ENCODE data around the gene POLR1F.
"Not testable (repeated sequence)": the region's sequence is repeated elsewhere in the genome, so short reads cannot be mapped to it uniquely, and the experiment has no call there.

POLR1F gene, protein sequence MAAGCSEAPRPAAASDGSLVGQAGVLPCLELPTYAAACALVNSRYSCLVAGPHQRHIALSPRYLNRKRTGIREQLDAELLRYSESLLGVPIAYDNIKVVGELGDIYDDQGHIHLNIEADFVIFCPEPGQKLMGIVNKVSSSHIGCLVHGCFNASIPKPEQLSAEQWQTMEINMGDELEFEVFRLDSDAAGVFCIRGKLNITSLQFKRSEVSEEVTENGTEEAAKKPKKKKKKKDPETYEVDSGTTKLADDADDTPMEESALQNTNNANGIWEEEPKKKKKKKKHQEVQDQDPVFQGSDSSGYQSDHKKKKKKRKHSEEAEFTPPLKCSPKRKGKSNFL

DNA sequence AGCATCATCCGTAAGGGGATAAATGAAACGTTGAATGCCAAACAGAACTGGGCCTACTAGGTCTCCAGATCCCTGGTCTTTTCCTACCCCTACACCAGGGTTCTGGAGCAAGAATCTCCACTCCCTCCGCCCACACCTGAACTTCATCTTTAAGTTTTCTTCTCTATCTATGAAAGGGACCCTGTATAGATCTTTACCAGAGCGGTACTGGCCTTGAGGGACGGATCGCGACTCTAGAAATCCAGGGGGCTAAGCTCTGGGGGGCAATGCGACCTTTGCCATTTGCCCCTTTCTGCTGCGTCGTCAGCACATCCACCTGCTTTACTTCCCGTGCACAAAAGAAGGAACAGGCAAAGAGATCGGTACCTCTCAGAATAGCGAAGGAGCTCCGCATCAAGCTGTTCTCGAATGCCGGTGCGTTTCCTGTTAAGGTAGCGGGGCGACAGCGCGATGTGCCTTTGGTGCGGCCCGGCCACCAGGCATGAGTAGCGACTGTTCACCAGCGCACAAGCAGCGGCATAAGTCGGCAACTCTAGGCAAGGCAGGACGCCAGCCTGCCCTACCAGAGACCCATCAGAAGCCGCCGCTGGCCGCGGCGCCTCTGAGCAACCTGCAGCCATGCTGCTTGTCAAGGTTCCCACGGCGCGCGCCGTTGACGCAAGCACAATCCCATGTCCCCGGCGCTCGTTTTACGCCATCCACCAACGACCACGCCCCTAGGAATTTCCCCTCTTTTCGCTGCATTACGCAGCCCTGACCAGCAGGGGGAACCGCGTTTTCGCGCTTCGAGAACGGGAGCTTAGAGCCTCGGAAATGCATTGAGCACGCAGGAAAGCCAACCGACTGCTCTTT, at the start of gene POLR1F:
Gene POLR1F, minus strand, starts transcription at position 641 of the 852 bp plus-strand sequence. Its CDS starts 21 bp downstream, at position 620.
- DNase-seq (ENCODE audit: low read depth, low spot score) = peak; percentile 89

DNA sequence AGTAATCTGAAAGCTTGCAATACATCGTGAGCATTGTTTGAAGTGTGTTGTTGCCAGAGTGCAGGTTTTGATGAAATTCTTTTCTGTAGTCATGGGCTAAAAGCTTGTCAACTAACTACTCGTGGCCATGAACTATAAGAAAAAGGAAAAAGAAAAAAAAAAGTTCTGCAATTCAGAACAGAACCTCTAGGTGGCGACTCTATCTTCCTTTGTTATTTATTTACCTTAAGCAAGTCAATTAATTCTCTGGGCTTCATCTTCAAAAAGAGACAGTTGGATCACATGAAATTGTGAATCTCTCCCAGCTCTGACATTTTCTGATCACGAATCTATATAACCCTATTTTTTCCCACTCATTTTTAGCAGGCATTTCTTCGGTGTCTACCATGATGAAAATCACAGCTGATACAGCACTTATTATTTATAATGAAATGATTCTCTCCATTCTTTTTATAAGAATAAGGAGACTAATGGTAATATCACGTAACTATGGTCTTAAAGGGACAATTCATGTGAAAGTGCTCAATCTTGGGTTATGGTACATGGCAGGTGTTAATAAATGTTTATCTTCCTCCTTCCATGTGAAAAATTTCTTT, 45.8 kb upstream of the POLR1F start:
- DNase-seq (ENCODE audit: low read depth, low spot score) = no peak

DNA sequence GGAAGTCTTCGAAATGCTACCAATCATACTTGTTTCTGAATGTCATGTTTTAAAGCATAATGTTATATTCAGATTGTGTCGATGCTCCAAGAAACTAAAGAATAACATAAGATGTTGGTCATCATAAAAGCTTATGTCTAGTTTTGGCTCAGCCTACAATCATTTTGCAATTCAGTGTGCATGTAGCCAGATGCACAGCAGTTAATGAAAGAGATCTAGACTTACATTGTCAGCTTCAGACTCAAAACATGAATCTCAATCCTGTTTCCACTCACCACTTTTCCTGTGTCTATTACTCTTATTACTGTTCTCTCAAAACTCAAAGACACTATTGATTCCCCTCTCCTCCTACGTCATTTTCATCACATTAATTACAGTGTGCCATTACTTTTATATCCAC, 43.2 kb upstream of the POLR1F start:
- no peak for DNase-seq (ENCODE audit: low read depth, low spot score)

DNA sequence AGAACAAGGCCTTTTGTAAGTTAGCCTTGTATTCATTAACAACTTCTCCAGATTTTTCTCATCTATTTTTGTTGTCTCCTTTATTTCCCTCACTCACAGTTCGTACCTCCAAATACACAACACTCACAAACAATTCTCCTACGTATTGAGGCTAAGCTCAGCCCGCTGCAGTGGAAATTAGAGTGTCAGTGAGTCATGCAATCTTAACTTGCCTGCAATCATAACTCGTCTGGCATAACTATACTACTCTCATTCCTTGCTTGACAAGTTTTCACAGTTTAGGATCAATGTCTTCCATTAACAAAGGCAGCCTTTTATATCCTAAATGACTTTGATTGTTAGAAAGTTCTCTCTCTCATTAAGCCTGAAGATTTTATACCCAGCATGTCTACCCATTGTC, 40.8 kb upstream of the POLR1F start:
- DNase-seq (ENCODE audit: low read depth, low spot score) = no peak

DNA sequence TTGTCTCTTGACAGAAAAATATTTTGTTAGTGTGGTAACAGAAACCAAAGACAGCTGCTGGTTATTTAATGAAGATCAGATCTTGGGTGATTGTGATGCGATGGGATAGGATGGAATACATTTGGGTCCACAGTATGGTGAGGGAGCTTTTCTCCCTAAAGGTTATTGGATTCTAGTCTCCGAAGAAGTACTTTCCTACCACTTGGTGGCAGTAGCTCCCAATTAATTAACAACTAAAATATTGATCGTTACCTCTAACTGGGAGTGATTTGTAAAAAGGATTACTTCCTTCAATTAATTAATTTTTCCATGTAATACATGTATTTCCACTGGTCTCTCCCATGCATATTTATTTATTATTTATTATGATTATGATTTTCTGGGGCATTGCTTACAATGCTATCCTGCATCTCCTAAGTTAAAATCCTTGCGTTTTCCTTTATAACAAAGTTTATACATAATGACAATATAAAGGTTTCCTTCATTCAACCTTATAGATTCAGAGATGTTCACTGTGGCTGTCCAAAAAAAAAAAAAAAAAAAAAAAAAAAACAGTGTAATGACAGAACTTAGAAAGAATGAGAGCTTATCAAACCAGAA, 39.0 kb upstream of the POLR1F start:
- DNase-seq (ENCODE audit: low read depth, low spot score) = no peak

DNA sequence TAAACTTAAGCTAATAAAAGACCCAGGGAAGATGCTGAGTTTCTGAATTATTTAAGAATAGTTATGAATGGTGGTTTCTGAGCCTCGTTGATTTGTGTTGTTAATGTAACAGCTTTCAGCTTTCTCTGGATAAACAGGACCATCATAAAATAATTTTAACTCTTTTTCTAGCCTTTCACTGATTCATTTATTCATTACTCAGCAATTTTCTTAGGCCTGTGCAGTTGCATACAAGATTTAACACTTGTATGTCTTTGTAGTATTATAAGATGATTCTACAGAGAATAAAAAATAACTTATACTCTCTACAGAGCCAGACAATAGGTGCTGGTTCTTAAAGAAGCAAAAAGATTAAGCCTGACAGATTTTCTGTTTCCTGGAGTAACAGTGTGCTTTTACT, 35.2 kb upstream of the POLR1F start:
- DNase-seq (ENCODE audit: low read depth, low spot score) = no peak

DNA sequence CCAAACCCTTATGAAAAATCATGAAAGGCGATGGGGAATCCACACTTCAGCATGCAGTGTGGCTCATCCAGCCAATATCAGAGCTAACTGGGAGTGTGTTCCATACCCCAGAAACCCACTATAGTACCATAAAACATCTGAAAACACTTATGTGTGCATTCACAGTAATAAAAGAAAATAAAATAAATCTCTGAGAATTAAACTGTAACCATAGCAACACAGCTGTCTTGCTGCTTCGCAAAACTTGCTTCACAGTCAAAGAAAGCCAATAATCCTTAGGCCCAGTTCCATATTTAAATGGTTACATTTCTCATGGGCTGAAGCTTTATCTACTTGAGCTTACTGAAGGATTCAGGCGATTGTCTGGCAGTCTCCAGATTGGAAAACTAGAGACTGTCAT, 19.9 kb upstream of the POLR1F start:
- DNase-seq (ENCODE audit: low read depth, low spot score) = no peak

DNA sequence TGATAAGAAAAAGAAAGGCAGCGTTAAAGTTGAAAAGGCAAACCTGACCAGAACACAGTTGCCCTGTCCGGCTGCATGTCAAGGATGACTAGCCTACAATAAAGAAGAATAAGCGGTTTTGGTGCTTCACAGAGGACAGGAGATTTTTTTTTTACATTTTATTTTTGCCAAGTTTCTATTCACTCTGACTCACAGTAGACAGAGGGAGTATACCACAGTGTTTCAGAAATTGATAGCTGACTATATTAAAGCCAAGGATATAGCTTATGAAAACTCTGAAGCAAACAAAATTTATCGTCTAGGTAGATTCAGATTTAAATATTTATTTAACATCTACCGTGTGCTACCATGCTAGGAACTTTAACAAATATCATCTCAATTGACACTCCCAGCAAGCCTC, 16.9 kb upstream of the POLR1F start:
- DNase-seq (ENCODE audit: low read depth, low spot score) = no peak

DNA sequence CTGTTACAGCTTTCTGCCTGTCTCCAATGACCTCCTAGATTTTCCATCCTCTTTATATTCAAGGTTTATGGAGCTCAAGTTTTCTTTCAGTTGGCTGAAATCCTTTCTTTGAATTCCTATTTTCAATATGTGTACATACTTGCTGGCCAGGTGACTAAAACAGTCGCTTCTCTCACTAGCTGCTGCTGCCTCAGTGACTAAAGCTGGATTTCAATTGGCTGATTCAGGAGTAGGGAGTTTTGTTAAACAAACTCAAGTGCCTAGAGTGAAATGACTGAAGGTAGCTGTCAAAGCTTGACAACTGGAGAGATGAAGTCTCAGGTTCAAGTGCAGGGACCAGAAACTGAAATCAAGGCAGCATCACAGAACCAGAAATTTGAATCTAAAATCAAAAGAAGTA, 6.7 kb upstream of the POLR1F start:
- no peak for DNase-seq (ENCODE audit: low read depth, low spot score)

DNA sequence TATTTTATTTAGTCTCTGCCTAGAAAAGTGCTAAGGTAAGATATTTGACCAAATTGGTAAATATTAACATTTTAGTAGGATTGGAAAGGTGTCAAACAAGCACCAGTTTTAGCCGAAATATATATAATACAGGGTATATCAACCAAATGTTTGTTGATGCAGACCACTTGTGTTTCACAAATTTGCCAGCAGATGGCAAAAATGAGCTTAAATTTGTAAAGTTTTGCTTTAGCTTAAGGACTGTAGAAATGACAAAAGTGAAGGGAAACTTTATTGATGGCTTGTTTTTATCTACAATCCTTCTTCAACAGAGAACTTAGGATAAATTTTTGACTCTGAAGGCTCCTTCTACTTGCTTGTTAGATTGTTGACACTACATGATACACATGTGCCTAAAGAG, 4.8 kb upstream of the POLR1F start:
- DNase-seq (ENCODE audit: low read depth, low spot score) = peak; percentile 10

DNA sequence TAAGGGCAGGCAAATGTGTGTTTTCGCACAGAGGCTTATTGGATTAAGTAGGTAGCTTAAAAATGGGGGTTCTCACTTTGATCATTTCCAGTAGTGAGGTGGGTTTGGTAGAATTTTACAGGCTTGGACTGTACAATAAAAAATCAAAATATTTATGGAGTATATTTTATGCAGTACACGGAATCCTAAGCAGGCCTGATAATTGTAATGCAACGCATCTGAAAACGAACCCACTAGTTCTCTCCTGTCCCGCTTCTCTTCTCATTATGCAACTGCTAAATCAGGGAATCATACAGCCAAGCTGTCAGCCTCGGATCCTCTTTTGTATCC, 377 bp upstream of the POLR1F start:
- no peak for DNase-seq (ENCODE audit: low read depth, low spot score)

DNA sequence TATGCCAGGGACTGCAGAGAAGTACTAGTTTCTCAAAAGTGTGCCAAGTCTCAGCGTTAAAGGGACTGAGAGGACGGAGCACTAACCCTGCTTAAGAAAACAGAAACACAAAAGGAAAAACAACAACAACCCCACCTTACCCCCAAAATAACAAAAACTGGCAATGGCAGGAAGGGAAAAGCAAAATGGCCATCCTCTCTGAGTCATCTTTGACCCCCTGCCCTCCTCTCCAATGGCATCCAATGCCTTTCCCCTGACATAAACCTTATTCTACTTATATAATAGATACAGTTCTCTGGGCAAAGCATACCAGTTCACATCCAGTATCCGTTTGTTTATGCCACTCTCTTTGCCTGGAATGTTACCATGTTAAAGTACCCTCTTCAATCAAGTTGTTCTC, 1.6 kb downstream of the POLR1F start:
- DNase-seq (ENCODE audit: low read depth, low spot score) = no peak

DNA sequence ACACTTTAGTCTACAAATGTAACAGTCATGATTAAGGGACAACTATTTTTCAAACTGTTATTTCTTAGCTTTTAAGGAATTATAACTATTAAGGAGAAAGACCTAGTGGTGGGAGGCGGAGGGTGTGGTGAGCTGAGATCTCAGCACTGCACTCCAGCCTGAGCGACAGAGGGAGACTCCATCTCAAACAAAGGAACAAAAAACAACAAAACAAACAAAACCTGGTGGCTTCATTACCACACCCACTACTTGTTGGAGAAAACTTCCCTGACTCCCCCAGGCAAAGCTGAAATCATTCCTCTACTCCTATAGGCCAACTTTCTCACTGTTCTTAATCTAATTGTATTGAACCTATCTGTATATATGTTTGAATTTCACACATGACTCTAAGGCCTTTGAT, 3.2 kb downstream of the POLR1F start:
- no peak for DNase-seq (ENCODE audit: low read depth, low spot score)

DNA sequence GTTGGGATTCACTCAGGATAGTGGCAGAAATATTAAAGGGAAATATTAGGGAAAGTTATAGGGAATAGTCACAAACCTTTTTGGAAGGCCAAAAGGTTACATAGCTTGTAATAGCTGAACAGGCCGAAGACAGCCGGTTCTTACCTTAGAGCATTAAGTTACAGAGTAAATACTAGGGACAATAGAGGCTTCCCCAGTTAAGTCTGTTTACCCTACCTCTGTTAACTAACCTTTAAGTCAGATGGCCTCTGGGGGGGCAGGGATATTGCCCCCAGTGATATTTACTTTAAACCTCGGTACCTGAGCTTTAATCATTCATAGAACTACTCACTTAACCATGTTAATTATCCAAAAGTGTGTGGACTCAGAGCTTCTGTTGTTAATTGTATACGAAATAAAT, 7.4 kb downstream of the POLR1F start:
- no peak for DNase-seq (ENCODE audit: low read depth, low spot score)

DNA sequence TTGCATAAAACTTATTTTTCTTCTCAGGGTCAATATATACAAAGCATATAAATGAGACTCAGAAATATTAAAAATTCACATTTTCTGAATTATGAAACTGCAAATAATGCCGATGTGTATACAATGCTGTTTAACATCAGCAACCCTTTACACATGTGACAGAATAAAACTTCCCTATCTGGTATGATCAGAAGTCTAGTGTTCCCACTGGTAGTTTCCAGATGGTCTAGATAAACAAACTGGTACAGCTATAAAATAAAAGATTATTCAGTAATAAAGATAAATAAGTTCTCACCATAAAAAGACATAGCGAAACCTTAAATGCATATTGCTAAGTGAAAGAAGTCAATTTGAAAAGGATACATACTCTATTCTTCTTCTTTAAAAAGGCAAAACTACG, 7.9 kb downstream of the POLR1F start:
- DNase-seq (ENCODE audit: low read depth, low spot score) = no peak

DNA sequence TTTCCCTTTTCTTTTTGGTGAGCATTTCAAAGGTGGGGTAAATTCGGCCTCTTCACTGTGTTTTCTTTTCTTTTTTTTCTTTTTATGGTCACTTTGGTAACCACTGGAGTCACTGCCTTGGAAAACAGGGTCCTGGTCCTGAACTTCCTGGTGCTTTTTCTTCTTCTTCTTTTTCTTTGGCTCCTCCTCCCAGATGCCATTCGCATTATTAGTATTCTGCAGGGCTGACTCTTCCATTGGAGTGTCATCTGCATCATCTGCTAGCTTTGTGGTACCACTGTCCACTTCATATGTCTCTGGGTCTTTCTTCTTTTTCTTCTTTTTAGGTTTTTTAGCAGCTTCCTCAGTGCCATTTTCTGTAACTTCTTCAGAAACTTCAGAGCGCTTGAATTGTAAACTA, 10.5 kb downstream of the POLR1F start:
- DNase-seq (ENCODE audit: low read depth, low spot score) = no peak

DNA sequence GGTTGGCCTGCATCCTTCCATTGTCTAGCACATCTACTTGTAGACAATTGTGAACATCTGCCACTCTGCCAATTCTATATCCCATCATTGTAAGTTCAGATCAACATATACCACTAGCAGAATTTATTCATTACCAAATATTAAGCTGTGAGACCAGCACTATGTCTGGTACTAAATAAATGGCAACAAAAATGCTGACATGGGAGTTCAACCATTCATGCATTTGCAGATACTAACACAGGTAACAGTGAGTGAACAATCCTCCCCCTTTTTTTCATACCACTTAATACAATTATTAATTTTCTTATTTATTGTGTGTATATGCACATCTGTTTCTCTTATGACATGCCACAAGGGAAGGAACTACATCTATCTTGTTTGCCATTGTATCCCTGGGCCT, 11.9 kb downstream of the POLR1F start:
- no peak for DNase-seq (ENCODE audit: low read depth, low spot score)

DNA sequence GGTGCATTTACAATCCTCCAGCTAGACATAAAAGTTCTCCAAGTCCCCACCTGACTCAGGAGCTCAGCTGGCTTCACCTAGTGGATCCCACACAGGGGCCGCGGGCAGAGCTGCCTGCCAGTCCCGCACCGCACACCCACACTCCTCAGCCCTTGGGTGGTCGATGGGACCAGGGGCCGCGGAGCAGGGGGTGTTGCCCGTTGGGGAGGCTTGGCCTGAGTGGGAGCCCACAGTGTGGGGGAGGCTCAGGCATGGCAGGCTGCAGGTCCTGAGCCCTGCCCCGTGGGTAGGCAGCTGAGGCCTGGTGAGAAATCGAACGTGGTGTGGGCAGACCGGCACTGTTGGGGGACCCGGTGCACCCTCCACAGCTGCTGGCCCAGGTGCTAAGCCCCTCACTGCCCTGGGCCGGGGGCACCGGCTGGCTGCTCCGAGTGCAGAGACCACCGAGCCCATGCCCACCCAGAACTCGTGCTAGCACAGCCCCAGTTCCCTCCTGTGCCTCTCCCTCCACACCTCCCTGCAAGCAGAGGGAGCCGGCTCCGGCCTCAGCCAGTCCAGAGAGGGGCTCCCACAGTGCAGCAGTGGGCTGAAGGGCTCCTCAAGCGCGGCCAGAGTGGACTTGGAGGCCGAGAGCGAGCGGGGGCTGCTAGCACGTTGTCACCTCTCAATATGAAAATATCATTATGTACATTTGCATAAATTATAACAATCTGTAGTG, 16.6 kb downstream of the POLR1F start:
- DNase-seq (ENCODE audit: low read depth, low spot score) = no peak

DNA sequence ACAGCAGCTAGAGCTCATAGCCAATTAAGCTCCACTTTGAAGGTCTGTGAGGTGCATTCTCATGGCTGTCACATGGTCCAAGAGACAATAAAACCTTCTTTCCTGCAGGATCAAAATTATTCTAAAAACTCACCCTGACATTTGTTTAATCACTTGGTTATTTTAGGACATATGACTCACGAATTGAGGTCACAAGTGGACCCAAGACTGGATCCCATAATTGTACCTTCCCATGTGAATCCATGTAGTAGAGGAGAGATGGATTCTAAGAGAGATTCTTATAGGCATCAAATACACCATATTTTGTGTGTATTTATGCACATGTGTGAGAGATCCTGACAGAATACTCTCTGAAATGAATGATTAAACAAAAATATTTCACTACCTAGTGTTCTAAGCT, 18.1 kb downstream of the POLR1F start:
- DNase-seq (ENCODE audit: low read depth, low spot score) = no peak

DNA sequence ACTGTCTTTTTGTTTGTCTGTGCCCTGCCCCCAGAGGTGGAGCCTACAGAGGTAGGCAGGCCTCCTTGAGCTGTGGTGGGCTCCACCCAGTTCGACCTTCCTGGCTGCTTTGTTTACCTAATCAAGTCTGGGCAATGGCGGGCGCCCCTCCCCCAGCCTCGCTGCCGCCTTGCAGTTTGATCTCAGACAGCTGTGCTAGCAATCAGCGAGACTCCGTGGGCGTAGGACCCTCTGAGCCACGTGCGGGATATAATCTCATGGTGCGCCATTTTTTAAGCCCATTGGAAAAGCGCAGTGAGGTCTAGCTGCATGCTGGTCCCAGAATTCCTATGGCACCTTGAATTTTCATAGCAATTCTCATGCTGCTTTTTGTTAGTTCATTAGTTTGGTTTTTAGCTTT, 19.7 kb downstream of the POLR1F start:
- DNase-seq (ENCODE audit: low read depth, low spot score) = not testable (repeated sequence)

DNA sequence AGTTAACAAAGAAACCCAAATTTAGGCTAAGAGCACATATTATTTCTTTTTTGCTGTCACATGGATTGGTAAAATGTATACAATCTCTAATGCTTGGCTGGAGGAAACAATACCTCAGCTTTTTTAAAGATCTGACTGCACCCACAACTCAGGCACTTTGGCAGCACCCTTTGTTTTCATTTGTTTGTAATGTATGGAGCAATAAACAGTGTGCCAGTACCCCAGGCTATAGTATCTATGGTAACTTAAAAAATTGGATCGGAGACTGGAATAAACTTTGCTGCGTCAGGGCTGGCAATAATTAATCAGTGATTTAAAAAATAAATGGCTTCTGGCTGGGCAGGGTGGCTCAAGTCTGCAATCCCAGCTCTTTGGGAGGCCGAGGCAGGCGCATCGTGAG, 27.2 kb downstream of the POLR1F start:
- DNase-seq (ENCODE audit: low read depth, low spot score) = no peak

DNA sequence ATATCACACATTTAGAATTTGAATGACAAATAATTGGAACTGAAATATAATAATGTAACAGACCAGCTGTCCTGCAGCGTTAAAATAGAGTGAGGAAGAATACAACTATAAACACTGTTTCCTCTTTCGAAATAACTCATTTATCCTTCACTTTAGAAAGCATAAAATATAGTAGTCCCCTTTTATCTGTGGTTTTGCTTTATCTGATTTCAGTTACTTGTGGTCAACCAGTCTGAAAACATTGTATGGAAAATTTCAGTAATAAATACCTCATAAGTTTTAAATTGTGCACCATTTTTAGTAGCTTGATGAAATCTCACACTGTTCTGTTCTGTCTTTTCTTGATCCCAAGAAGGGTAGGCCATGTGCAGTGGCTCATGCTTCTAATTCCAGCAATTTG, 31.7 kb downstream of the POLR1F start:
- DNase-seq (ENCODE audit: low read depth, low spot score) = no peak

Data from activated CD4-positive, CD25-positive, alpha-beta regulatory T cell treated with anti-CD3 and anti-CD28 coated beads, Interleukin-2, amount 50 U/mL, for 16 hours (primary cell).